ENCODE results near the gene CDH4. TPM values are rescaled to one million over a fixed set of nuclear protein-coding genes. Genes with fewer than 3 reads are reported as not detected.

Gene CDH4
- total and polyA plus RNA-seq, 2 donors from 2014 or later: 1.1 TPM; not detected in 1

DNA sequence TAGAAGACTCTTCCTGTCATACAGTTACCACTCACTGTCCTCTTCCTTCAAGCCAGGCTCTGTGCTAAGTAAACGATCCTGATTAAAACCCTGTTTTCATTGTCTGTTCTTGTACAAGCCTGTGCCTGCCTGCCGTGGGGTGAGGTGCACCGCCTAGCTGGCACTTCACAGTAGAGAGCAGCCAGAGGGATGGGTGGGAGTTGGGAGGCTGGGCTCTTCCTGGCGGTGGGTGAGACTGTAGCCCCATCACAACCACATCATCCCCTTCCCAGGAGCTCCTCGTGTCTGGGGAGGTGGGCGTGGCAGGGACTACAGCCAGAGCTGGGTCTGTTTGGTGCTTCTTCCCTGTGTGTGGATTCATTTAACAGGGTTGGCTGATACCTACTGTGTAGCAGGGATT, 431.7 kb downstream of the CDH4 start:
- no peaks in the 10 kb centered on the region for H3K36me3 ChIP-seq (ENCODE audit: control insufficient read depth in 2 of 3, insufficient read depth in 3 of 3, low read length in 3 of 3)
- FAIRE-seq (no peak), DNase-seq (peak in 1 of 5 donors; percentile 51)
- H3K9me3 ChIP-seq (ENCODE audit: control insufficient read depth in 2 of 3, insufficient read depth in 1 of 3, low read length in 3 of 3): no peaks in the 10 kb centered on the region
- intact Hi-C loops (cut with DNase I): no loop called here
- TF ChIP-seq, protein P1, sequence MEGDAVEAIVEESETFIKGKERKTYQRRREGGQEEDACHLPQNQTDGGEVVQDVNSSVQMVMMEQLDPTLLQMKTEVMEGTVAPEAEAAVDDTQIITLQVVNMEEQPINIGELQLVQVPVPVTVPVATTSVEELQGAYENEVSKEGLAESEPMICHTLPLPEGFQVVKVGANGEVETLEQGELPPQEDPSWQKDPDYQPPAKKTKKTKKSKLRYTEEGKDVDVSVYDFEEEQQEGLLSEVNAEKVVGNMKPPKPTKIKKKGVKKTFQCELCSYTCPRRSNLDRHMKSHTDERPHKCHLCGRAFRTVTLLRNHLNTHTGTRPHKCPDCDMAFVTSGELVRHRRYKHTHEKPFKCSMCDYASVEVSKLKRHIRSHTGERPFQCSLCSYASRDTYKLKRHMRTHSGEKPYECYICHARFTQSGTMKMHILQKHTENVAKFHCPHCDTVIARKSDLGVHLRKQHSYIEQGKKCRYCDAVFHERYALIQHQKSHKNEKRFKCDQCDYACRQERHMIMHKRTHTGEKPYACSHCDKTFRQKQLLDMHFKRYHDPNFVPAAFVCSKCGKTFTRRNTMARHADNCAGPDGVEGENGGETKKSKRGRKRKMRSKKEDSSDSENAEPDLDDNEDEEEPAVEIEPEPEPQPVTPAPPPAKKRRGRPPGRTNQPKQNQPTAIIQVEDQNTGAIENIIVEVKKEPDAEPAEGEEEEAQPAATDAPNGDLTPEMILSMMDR (IDR thresholded peaks at IDR 0.05; ENCODE audit: borderline replicate concordance, extremely low read depth, insufficient read depth): no peak
- no peaks in the 10 kb centered on the region for H3K27me3 ChIP-seq (ENCODE audit: control insufficient read depth, insufficient read depth, low read length)
- no peak overlapping the region for H3K27ac ChIP-seq (ENCODE audit: low read depth in 2 of 2, low read length in 2 of 2)
- no peaks in the 10 kb centered on the region for H3K4me1 ChIP-seq (ENCODE audit: control insufficient read depth in 2 of 3, insufficient read depth in 2 of 3, low read depth in 1 of 3, low read length in 3 of 3)
- H3K9ac ChIP-seq (ENCODE audit: low read length in 3 of 3): no peak overlapping the region
- H3K4me3 ChIP-seq (ENCODE audit: low read length in 3 of 3): no peak overlapping the region

DNA sequence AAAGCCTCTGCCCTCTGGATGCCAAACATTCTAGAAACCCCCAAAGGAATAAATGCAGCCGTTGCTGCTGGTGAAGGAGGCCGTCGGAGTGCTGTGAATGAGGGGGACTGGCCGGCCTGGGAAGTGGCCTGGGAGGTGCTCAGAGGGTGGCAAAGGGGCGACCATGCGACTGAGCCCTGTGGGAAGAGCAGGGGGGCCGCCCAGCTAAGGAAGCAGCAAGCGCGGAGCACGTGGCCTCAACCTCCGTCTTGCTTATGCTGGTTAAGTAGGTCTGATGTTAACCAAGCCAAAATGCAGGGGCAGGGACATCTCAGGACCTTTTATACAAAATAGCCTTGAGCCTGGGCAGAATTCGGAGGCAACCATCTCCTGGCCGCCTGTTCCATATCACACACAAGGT, 432.1 kb downstream of the CDH4 start:
- Histone ChIP-seq H3K4me3 (ENCODE audit: low read length in 3 of 3) (no peak overlapping the region), H3K36me3 (ENCODE audit: control insufficient read depth in 2 of 3, insufficient read depth in 3 of 3, low read length in 3 of 3) (no peaks in the 10 kb centered on the region), H3K27me3 (ENCODE audit: control insufficient read depth, insufficient read depth, low read length) (no peaks in the 10 kb centered on the region), H3K9me3 (ENCODE audit: control insufficient read depth in 2 of 3, insufficient read depth in 1 of 3, low read length in 3 of 3) (no peaks in the 10 kb centered on the region), H3K4me1 (ENCODE audit: control insufficient read depth in 2 of 3, insufficient read depth in 2 of 3, low read depth in 1 of 3, low read length in 3 of 3) (no peaks in the 10 kb centered on the region), H3K27ac (ENCODE audit: low read depth in 2 of 2, low read length in 2 of 2) (no peak overlapping the region), H3K9ac (ENCODE audit: low read length in 3 of 3) (no peak overlapping the region)
- intact Hi-C loops (cut with DNase I): no loop called here
- TF ChIP-seq, protein P1 (IDR thresholded peaks at IDR 0.05; ENCODE audit: borderline replicate concordance, extremely low read depth, insufficient read depth): no peak
- no peak for FAIRE-seq
- peak in 1 of 5 donors; percentile 43 for DNase-seq

DNA sequence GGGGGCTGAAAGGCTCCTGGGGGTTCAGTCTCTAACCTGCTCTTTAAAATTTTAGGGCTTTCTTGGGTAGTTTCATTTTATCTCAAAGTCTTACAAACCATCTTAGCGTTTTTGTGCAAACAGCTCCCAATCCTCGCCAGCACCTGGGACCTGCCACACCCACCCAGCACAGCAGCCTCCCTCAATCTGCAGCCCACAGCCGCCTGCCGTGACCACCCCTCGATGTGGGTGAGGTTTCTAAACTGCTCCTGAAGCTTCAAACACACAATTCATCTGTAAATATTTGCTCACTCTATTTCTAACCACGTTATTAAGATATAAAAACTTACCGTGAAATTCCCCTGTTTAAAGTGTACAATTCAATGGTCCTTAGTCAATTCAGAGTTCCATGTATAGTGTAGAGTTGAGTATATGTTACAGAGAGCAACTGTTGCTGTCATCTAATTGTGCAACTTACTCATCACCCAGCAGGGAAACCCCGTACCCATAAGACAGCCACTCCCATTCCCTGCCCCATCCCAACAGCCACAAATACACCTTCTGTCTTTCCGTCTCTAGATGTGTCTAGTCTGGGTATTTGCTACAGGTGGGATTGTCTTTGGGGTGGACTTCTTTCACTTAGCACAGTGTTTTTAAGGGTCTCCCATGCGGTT, 432.6 kb downstream of the CDH4 start:
- TF ChIP-seq, protein P1 (IDR thresholded peaks at IDR 0.05; ENCODE audit: borderline replicate concordance, extremely low read depth, insufficient read depth): no peak
- no peak overlapping the region for H3K9ac ChIP-seq (ENCODE audit: low read length in 3 of 3)
- H3K4me1 ChIP-seq (ENCODE audit: control insufficient read depth in 2 of 3, insufficient read depth in 2 of 3, low read depth in 1 of 3, low read length in 3 of 3): no peaks in the 10 kb centered on the region
- DNase-seq: peak in 1 of 5 donors; percentile 24
- H3K9me3 ChIP-seq (ENCODE audit: control insufficient read depth in 2 of 3, insufficient read depth in 1 of 3, low read length in 3 of 3): no peaks in the 10 kb centered on the region
- intact Hi-C loops (cut with DNase I): no loop called here
- H3K27ac ChIP-seq (ENCODE audit: low read depth in 2 of 2, low read length in 2 of 2): no peak overlapping the region
- H3K27me3 ChIP-seq (ENCODE audit: control insufficient read depth, insufficient read depth, low read length): no peaks in the 10 kb centered on the region
- no peak overlapping the region for H3K4me3 ChIP-seq (ENCODE audit: low read length in 3 of 3)
- no peak for FAIRE-seq
- H3K36me3 ChIP-seq (ENCODE audit: control insufficient read depth in 2 of 3, insufficient read depth in 3 of 3, low read length in 3 of 3): no peaks in the 10 kb centered on the region

DNA sequence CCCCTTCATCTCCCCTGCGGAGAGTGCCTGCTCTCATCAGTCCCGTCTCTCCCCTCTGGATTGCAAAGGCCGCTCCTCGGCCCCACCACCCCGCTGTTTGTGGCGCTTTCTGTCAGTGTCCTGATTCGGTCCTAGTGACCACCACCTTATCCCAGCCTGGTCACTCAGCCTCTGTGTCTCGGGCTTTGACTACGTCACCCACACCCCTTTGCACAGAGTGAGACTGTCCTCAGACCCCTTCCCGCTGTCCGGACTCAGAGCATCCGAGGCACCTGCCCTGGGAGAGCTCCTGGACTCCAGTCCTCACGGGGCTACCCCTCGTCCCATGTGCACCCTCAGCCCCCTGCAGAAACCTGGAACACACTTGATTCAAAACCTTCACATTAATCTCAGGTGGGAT, 433.4 kb downstream of the CDH4 start:
- Histone ChIP-seq H3K4me3 (ENCODE audit: low read length in 3 of 3) (no peak overlapping the region), H3K9me3 (ENCODE audit: control insufficient read depth in 2 of 3, insufficient read depth in 1 of 3, low read length in 3 of 3) (no peaks in the 10 kb centered on the region), H3K36me3 (ENCODE audit: control insufficient read depth in 2 of 3, insufficient read depth in 3 of 3, low read length in 3 of 3) (no peaks in the 10 kb centered on the region), H3K27me3 (ENCODE audit: control insufficient read depth, insufficient read depth, low read length) (no peaks in the 10 kb centered on the region), H3K27ac (ENCODE audit: low read depth in 2 of 2, low read length in 2 of 2) (no peak overlapping the region), H3K9ac (ENCODE audit: low read length in 3 of 3) (no peak overlapping the region), H3K4me1 (ENCODE audit: control insufficient read depth in 2 of 3, insufficient read depth in 2 of 3, low read depth in 1 of 3, low read length in 3 of 3) (no peaks in the 10 kb centered on the region)
- peak in 1 of 5 donors; percentile 11 for DNase-seq
- TF ChIP-seq, protein P1 (IDR thresholded peaks at IDR 0.05; ENCODE audit: borderline replicate concordance, extremely low read depth, insufficient read depth): no peak
- intact Hi-C loops (cut with DNase I): no loop called here
- FAIRE-seq: no peak

Data from kidney (tissue), 14 donors.